Endothelial cell of umbilical vein (primary cell): ENCODE results near the gene FDX1. TPM values are rescaled to one million over a fixed set of nuclear protein-coding genes. Genes with fewer than 3 reads are reported as not detected.

ENCODE experiments used
- BruUV-seq: library from RNA; stranded (reverse); fragments of 400-500 nt; replicated peaks from 2 replicates; lab custom pipeline; 2021; lab: Mats Ljungman, UMichigan
- CTCF ChIA-PET: fragments of 300-600, 350-600 bp; sonication (Branson Sonifier 250); formaldehyde crosslinking; loops from one replicate; lab custom pipeline; 2021; ENCODE audit warnings: antibody characterized with exemption, inconsistent platforms; lab: Charles Lee
- POLR2A ChIA-PET: fragments of 300-600, 350-600 bp; sonication (Branson Sonifier 250); formaldehyde crosslinking; loops from one replicate; lab custom pipeline; 2021; ENCODE audit warnings: antibody characterized with exemption, inconsistent platforms; lab: Charles Lee
- DNase-seq: peaks from one replicate; pipeline ENCODE4 v3.0.0-alpha.2; 2011; ENCODE audit warnings: low read depth, low spot score
- FAIRE-seq: peaks from 2 replicates; lab custom pipeline; 2011; peaks lifted over from hg19 to GRCh38; lab: Jason Lieb, UNC
- H2AFZ ChIP-seq: 2 replicates; pipeline ENCODE4 v1.6.0; 2012; ENCODE audit warnings: low read depth, low read length, control low read depth, inconsistent platforms
- H3K27ac ChIP-seq: 2 replicates; pipeline ENCODE4 v1.5.1; 2011; ENCODE audit warnings: low read depth, mild to moderate bottlenecking, control low read depth, low read length, moderate library complexity; ENCODE audit not compliant: insufficient read depth
- H3K27me3 ChIP-seq, 2 experiments: 2 replicates each; pipeline versions ENCODE4 v1.6.0 to v1.6.1; 2011; ENCODE audit warnings: low read length in 2 of 2, mixed read lengths in 1 of 2; ENCODE audit not compliant: control insufficient read depth in 2 of 2, insufficient read depth in 2 of 2
- H3K36me3 ChIP-seq, 2 experiments: 2 replicates in 1 of 2; 3 replicates in 1 of 2; pipeline ENCODE4 v1.5.1; 2011; ENCODE audit warnings: low read length in 2 of 2, mild to moderate bottlenecking in 1 of 2, moderate library complexity in 1 of 2; ENCODE audit not compliant: control insufficient read depth in 2 of 2, insufficient read depth in 2 of 2; ENCODE audit errors: extremely low read depth in 1 of 2
- H3K4me1 ChIP-seq: 3 replicates; pipeline ENCODE4 v1.5.1; 2011; ENCODE audit warnings: mild to moderate bottlenecking, low read length; ENCODE audit not compliant: control insufficient read depth, insufficient read depth; ENCODE audit errors: extremely low read depth
- H3K4me2 ChIP-seq: 2 replicates; pipeline ENCODE4 v1.6.1; 2011; ENCODE audit warnings: low read length, control low read depth, mixed read lengths; ENCODE audit not compliant: insufficient read depth
- H3K4me3 ChIP-seq, 3 experiments: fragments of 200-600 bp in 1 of 3; sonication (generic), shearing (Covaris generic) in 1 of 3; replicated peaks in 1 of 3; 2 replicates each; pipeline ENCODE4 v1.5.1; 2011 to 2016; ENCODE audit warnings: control low read depth in 3 of 3, low read length in 3 of 3, mild to moderate bottlenecking in 2 of 3, inconsistent platforms in 1 of 3, low read depth in 1 of 3, moderate library complexity in 1 of 3; ENCODE audit not compliant: insufficient read depth in 1 of 3
- H3K79me2 ChIP-seq: 2 replicates; pipeline ENCODE4 v1.6.0; 2012; ENCODE audit warnings: low read length, inconsistent platforms; ENCODE audit not compliant: control insufficient read depth, insufficient read depth
- H3K9ac ChIP-seq: replicated peaks from 2 replicates; pipeline ENCODE3; 2011; ENCODE audit warnings: low read length, control low read depth; ENCODE audit not compliant: insufficient read depth; ENCODE audit errors: extremely low read depth
- H3K9me1 ChIP-seq: replicated peaks from 3 replicates; pipeline ENCODE4 v1.6.0; 2011; ENCODE audit warnings: mild to moderate bottlenecking, low read length; ENCODE audit not compliant: control insufficient read depth, insufficient read depth; ENCODE audit errors: extremely low read depth
- H3K9me3 ChIP-seq: replicated peaks from 2 replicates; pipeline ENCODE4 v1.5.1; 2012; ENCODE audit warnings: low read length, inconsistent platforms; ENCODE audit not compliant: control insufficient read depth, insufficient read depth
- H4K20me1 ChIP-seq: replicated peaks from 2 replicates; pipeline ENCODE3; 2011; ENCODE audit warnings: mild to moderate bottlenecking, low read length; ENCODE audit not compliant: control insufficient read depth, insufficient read depth; ENCODE audit errors: extremely low read depth
- CTCF ChIP-seq, 2 donors: IDR thresholded peaks; 1 replicate in 1 of 2; 2 replicates in 1 of 2; pipeline ENCODE4 v1.5.1; 2011; ENCODE audit warnings: low read length in 2 of 2, mild to moderate bottlenecking in 2 of 2, moderate library complexity in 2 of 2, control low read depth in 1 of 2, inconsistent platforms in 1 of 2, low read depth in 1 of 2; ENCODE audit not compliant: insufficient read depth in 1 of 2; ENCODE audit errors: extremely low read depth in 1 of 2
- MAX ChIP-seq: IDR thresholded peaks from 2 replicates; pipeline ENCODE4 v1.6.1; 2011; ENCODE audit not compliant: insufficient read depth, insufficient read length
- MYC ChIP-seq: IDR thresholded peaks from one replicate; pipeline ENCODE4 v1.6.1; 2011; ENCODE audit warnings: mild to moderate bottlenecking, low read depth, low read length
- POLR2A ChIP-seq: IDR thresholded peaks from 2 replicates; pipeline ENCODE4 v1.6.1; 2012; ENCODE audit warnings: low read depth, mild to moderate bottlenecking, control low read depth, low read length
- POLR2AphosphoS5 ChIP-seq: IDR thresholded peaks from 2 replicates; pipeline ENCODE4 v1.6.1; 2012; ENCODE audit warnings: low read depth, mild to moderate bottlenecking, control low read depth, low read length, moderate library complexity; ENCODE audit not compliant: insufficient read depth
- dilution Hi-C: fragments of 300-500 bp; cut with MboI; formaldehyde crosslinking; loops from one replicate; pipeline ENCODE4 v1.15.0; 2019; ENCODE audit warnings: low sequenced_read_pairs; ENCODE audit not compliant: extremely low pct_ligation_motif_present
- intact Hi-C: fragments of 100-400 bp; cut with micrococcal nuclease; formaldehyde crosslinking; loops from one replicate; pipeline ENCODE4 v1.10.0; 2022
- polyA plus RNA-seq, 4 experiments: library from polyadenylated mRNA; depleted of rRNA in 3 of 4; stranded (reverse) in 3 of 4; unstranded in 1 of 4; fragments of >200 nt; gene quantifications; 2 replicates each; pipeline versions ENCODE4 v1.2.1 to v1.2.3, GENCODE V29; 2011 to 2012; ENCODE audit warnings: missing spikeins in 1 of 4
- total RNA-seq: library from RNA; stranded (reverse); gene quantifications from 2 replicates; pipeline ENCODE4 v1.2.3, GENCODE V29; 2021

The FDX1 gene
- total and polyA plus RNA-seq, 2 donors (not counting 3 experiments of a cell fraction or from before 2014, with no cell fraction given): 4.7 to 11.0 TPM

GRCh38 chr11:110474578-110474977 lies 44.8 kb downstream of the FDX1 start:
- Histone ChIP-seq H3K36me3 (no peaks in the 10 kb centered on the region), H2AFZ (no peak overlapping the region), H3K27me3 (no peaks in the 10 kb centered on the region), H3K9ac (no peak overlapping the region), H3K79me2 (no peaks in the 10 kb centered on the region), H3K4me1 (peaks cover 8% of the 10 kb centered on the region), H3K27ac (no peak overlapping the region), H3K9me1 (no peaks in the 10 kb centered on the region), H3K4me3 (no peak overlapping the region), H3K9me3 (no peaks in the 10 kb centered on the region), H3K4me2 (no peak overlapping the region), H4K20me1 (no peaks in the 10 kb centered on the region)
- ChIA-PET POLR2A (no interaction called here), CTCF (interaction anchor here (1.2 kb wide), 1 partner anchor 12 kb away, joined by 4 read pairs; no protein-coding TSS in a partner anchor)
- DNase-seq (no peak), FAIRE-seq (no peak)
- BruUV-seq: no TSS peak
- dilution Hi-C loops: no loop called here
- intact Hi-C loops: no loop called here
- no peak for TF ChIP-seq CTCF (IDR thresholded peaks at IDR 0.05; ENCODE audit: extremely low read depth in 1 of 2, insufficient read depth in 1 of 2, low read depth in 1 of 2, low read length in 2 of 2)

DNA sequence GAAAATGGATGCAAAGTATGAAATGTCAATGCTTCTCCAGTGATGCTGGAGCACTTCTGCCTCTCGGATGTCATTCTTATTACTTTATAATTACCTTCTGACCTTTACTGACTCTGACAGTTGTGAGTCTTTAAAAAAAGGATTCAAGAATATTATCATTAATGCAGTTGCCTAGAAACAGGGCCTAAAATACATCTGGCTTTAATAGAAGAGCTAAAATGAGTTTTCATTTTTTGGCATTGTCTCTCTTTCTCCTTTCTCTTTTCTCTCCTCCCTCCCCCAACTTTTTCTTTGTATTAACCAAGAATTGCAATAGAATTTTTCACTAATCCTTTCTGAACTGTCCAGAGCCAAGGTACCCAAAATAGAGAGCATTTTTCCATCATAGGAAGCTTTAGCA lies 45.9 kb downstream of the FDX1 start:
- Histone ChIP-seq H3K27me3 (no peaks in the 10 kb centered on the region), H3K9ac (no peak overlapping the region), H3K79me2 (no peaks in the 10 kb centered on the region), H3K4me3 (no peak overlapping the region), H3K9me1 (no peaks in the 10 kb centered on the region), H3K36me3 (no peaks in the 10 kb centered on the region), H3K27ac (no peak overlapping the region), H3K9me3 (no peaks in the 10 kb centered on the region), H2AFZ (no peak overlapping the region), H3K4me2 (no peak overlapping the region), H4K20me1 (no peaks in the 10 kb centered on the region), H3K4me1 (peaks cover 8% of the 10 kb centered on the region)
- POLR2A ChIA-PET: no interaction called here
- DNase-seq (no peak), FAIRE-seq (no peak)
- CTCF ChIA-PET: no interaction called here
- dilution Hi-C loops (no loop called here), intact Hi-C loops (no loop called here)
- BruUV-seq: no TSS peak
- TF ChIP-seq MYC (no peak), CTCF (IDR thresholded peaks at IDR 0.05; ENCODE audit: extremely low read depth in 1 of 2, insufficient read depth in 1 of 2, low read depth in 1 of 2, low read length in 2 of 2) (no peak), POLR2AphosphoS5 (no peak), MAX (no peak), POLR2A (no peak)
